GM19043 (cell line): ENCODE data around the gene DNAJB9.
A peak's percentile ranks its signal among the peaks of the same experiment; 100 is the strongest.

Experiments
- ATAC-seq: cut with Tn5 transposase; IDR thresholded peaks from one replicate; pipeline ENCODE4 v1.9.1; 2021; ENCODE audit warnings: low read depth; ENCODE audit not compliant: unreplicated experiment

The DNAJB9 gene

DNA sequence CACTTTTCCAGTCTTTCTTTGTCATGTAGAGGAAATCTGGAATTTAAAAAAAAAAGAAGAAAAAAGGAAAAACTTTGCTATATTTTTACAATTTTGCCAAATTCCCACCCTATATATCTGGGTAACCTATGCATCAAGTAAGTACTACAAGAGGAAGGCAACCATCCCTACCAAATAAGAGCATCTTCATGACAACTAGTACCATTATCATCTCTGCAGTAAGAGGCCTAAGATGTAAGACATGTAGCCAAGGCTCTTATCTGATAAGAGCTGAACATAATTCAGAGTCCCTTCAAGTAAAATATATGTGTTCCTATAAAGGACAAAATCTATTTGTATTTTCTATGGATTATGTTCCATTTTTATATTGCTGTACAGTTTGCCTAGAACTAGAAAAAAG lies 3.7 kb upstream of the DNAJB9 start:
- ATAC-seq = no peak

DNA sequence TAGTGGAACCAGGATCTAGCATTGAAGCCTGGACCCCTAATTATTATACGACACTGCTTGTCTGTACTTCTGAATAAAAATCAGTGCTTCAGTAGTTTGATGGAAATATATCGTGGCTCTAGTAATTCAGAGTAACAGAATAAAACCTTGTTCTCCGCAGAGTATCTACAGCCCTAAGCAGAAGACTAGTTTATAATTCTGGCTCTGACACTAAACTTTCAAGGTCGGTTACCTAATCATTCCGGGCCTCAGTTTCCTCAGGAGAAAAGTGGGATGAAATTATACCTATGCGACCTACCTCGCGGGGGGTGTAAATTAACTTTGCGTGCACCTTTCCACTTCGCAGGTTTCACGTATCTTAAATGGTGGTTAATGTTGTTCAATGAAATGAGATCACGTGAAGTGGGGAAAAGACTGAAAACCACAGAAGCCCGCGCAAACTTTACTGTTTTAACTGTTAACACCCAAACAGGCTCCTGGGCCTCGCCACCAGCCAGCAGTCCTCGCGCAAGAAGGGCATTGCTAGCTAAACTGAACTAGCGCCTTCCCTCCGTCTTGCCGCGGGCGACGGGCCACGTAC lies 783 bp upstream of the DNAJB9 start:
- no peak for ATAC-seq

DNA sequence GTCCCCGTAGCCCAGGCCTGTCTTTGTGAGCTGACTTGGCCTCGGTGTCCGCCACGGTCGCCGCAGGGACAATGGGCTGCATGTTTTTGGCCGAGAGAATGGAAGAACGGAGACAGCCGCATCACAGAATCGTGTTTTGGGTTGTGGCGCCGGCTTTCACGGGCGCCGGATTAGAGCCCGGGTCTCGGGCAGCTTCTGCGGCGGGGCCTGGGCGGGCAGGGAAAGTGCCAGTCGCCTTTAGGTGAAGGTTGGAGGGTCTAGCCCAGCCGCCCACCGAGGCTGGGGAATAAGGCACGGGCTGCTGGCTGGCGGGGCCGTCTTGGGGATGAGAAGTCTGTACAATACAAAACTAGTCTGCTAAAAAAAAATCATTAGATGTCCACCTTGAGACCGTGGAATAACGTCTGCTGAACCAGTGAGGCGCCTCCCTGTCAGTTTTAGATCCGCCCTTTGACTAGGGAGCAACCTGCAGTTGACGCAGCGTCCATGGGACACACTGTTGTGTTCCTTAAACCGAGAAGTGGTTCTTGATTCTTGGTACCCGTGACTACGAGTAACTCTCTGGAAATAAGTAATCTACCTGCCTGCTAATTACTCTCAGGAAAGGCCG lies 577 bp downstream of the DNAJB9 start:
- ATAC-seq = peak; percentile 25

DNA sequence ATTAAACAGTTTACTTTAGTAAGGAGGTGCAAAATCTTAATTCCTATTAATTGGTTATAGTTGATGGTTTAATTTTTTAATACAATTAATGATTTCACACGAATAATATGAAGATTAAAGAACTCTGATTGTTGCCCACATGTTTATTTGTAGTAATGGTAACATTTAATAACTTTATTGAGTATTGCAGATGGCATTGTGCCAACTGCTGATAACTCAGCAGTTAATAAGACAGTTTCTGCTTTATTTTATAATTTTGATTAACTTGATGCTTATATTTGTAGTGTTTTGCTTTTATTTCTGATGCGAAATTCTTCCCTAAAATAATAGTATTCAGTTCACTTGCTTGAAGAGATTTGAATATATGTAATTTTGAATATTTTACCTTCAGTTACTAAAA lies 2.8 kb downstream of the DNAJB9 start:
- ATAC-seq = no peak

DNA sequence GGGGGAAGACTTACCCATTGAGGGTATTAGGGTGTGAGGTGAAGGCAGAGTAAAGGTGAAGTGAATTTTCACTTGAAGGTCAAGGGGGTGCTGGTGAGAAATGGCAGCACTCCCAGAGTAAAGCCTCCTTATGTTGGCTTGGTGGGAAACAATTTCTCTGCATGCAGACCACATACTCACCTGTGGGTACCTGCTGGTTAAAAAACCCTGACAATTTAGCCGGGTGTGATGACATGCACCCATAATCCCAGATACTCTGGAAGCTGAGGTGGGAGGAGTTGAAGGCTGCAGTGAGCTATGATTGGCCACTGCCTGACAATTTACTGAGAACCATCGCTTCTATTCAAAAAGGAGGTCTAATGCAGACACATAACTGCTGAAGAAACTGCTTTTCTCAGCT lies 5.5 kb downstream of the DNAJB9 start:
- ATAC-seq = no peak

DNA sequence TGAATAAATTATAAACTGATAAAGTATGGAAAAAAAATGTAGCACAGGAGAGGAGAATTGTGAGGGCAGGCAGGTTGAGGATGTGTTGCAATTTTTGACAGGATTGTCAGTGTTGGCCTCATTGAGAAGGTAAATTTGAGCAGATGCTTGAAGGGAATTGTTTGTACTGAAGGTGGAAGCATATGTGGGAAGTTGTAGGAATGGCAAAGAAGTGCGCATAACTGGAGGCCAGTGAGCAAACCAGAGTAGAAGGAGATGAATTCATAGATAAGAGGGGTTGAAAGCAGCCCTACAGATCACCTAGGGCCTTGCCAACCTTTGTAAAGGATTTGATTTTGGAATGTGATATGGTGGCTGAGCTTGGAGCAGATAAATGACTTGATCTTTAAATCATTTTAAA lies 6.4 kb downstream of the DNAJB9 start:
- no peak for ATAC-seq

DNA sequence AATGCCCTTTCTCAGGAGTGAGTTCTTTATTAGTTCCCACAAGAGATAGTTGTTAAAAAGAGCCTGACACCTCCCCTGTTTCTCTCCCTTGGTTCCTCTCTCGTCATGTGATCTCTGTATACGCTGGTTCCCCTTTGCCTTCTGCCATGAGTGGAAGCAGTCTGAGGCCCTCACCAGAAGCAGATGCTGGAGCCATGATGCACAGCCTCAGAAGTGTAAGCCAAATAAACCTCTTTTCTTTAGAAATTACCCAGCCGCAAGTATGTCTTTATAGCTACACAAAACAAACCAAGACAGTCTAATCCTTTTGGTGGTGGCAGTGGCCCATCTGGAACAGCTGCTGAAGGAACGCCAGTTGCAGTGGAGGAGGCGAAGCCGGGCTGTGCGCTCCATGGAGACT lies 9.3 kb downstream of the DNAJB9 start:
- ATAC-seq = no peak

DNA sequence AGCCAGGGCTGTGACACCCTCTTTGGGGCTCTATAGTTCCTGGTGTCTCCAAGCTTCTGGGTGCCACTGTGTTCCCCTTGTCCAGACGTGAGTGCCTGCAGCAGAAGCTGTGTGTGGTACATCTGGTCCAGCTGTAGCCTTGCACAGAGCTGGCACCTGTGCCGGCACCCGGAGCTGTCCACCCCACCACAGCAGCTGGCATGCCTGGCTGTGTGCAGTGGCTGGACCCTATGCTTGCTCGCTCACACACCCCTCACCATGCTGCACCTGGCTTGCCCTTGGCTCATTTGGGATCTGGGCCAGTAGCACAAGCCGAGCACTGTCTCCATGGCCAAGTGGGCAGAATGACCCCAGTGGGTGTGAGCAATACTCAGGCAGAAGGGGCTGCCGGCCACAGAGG lies 10.6 kb downstream of the DNAJB9 start:
- ATAC-seq = no peak

DNA sequence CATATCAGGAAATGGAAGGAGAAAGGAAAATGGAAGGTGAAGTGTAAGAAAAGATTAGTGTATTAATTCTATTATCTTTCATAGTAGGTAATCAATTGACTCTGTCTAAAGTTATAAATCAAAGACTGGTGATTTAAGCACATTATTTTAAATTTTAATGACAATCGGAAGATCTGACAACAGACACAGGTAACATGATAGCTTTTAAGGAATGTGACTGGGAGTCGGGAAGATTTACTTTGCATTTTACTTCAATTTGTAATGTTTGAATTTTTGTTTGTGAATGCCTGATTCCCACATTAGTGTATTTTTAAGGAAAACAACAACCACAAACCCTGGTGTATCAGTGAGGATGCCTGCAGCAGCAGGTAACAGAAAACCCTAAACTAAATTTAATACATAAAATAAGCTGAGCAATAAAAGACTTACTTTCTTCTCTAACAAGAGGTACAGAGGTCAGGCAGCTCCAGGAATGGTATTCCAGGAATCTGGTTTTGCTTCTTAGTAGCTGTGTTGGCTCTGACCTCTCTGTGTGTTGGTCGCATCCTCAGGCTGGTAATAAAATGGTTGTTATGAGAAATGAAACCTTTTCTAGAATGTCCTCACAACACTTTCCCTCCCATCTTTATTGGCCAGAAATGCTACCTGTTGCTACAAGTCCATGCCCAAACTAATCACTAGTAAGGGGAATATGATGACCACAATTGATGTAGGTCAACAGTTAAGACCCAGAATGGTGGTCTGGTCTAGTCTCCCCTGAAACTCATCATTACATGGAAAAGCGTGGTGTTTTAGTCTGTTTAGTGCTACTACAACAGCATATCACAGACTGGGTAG lies 12.2 kb downstream of the DNAJB9 start:
- no peak for ATAC-seq

DNA sequence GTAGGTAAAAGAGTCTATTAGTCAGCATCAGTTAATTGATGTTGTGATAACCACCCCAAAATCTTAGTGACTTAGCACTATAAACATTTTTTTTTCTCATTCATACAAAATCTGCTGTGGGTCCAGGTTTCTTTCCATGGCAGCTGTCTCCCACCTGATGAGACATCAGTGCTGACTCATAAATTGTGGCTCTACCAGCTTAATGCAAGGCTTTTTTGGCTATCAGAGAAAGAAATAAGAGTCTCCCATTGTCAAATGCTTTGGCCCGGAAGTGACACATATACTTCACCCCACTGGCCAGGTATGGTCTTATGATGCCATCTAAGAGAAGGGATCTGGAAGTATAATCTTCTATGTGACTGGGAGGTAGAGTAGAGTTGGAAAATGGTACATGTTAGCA lies 14.5 kb downstream of the DNAJB9 start:
- ATAC-seq = no peak

DNA sequence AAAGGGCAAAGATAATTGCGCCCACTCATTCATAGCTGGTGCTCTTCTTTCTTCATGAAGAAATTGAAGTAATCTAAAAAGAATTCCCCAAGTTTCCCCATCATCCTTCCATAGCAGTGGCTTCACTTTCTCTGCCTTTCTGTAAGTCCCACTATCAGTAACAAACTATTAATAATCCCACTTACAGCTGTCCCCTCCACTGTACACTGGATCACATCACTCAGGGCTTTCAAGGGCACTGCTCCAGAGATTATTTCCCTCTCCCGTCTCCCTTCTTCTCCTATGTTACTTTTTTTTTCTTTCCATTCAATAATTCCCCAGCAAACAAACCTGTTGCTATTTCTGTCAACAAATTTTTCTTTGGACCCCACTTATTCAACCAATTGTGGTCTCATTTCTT lies 16.2 kb downstream of the DNAJB9 start:
- no peak for ATAC-seq

DNA sequence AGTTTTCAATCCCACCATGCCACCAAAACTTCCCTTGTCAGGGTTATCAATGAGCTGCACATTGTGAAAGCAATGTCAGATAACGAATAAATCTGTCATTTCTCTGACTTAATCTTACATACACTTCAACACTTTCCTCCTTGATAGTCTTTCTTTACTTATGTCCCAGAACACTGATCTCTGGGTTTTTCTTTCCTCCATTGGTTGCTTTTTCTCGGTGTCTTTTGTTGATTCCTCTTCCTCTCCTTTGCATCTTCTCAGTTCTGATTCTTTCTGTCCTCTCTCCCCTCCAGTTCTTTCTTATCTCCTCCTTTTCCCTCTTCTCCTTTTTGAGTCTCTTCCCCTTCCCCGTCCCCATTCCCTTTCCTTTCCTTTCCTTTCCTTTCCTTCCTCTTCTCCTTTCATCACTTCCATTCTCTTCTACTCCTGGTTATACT lies 16.6 kb downstream of the DNAJB9 start:
- no peak for ATAC-seq

DNA sequence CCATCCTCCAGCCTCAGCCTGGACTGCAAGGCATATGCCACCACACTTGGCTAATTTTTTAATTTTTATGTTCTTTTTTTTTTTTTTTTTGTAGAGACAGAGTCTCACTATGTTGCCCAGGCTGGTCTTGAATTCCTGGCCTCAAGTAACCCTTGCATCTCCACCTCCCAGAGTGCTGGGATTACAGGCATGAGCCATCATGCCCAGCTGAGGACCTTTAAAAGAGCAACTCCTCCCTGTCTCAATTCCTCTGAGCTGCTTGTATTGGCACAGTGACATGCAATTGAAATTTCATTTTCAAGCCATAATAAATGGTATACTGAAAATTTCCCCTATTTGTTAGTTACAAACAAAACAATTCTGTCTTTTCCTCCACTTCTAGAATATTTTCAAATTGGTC lies 19.5 kb downstream of the DNAJB9 start:
- no peak for ATAC-seq

DNA sequence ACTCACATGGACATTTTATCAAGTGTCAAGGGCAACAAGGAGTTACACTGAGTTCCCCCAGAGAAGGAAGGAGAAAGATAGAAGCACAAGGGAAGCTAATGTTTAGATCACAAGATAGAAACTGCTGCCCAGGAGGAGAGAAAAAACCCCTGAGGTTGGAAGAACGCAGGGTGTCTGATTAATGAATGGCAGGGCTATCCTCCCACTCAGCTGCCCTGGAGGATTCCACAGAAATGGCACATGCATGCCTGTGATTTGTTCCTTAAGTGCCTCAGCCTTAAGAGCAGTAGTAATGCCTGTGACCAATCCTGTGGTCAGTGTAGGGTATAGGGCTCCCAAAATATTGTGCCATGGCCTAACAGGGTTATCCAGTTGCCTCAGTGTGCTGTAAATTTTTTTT lies 20.2 kb downstream of the DNAJB9 start:
- ATAC-seq = no peak

DNA sequence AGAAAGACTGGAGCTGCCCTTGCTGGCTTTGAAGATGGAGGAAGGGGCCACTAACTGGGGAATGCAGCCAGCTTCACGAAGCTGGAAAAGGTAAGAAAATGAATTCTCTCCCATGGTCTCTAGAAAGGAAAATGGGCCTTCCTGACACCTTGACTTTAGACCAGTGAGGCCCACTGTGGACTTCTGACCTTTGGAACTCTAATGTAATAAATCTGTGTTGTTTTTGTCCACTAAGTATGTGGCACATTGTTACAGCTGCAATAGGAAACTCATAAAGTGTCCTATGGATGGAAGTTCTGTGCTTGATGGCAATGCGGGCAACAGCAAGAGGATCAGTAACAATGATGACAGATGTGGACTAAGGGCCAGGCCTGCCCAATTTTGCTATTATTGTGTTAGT lies 20.9 kb downstream of the DNAJB9 start:
- ATAC-seq = no peak

DNA sequence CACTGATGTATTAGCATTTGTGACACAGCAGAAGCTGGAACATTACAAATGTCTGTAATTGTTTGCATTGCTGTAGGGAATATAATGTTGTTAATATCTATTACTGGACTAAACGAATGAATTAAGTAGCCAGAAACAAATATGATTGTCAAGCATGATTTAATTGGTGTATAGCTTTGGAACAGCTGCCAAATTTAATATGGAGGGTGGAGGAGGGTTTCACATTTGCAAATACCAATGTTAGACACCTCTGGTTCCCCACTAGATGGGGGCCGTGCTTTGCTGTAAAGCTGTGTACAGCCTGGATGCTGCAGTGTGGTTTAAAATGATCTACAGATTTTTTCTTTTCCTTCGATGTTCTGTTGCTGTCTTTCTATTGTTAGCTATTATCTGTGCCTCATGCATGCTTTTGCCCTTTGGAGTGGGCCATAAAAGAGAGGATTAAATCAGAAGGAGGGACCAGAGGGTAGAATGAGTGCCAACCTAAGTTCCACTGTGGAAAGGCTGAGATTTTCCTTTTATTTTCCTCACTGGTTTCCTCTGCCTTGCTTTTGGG lies 23.1 kb downstream of the DNAJB9 start:
- ATAC-seq = no peak

DNA sequence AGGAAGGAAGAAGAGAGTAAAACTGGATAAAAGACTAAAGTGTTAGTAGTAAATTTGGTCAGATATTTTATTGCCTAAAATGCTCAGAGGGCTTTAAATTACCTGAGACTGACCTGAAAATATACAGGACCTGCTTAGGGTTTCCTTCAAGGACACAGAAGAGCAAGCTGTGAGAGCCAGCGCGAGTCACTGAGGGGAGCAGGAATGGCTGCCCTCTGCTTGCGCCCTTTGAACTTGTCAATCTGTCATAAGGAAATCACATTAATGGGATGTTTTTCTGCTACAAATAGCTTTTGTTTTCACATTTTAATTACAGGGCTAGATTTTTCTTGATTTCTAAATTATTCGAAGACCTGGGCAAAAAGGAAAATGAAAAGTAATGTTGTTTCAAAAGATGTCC lies 26.9 kb downstream of the DNAJB9 start:
- no peak for ATAC-seq

DNA sequence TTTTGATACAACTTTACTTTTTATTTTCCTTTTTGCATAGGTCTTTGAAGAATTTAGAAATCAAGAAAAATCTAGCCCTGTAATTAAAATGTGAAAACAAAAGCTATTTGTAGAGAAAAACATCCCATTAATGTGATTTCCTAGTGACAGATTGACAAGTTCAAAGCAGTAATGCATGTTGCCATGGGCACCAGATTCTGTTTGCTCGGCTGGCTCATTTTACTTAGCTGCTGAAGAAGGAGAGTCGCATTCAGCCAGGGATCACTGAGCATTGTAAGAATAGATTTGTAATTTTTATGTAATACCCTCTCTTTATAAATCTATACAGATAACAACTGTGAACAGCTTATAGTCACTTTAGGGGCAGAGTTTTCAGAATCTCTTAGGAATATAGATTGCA lies 28.5 kb downstream of the DNAJB9 start:
- ATAC-seq = no peak

DNA sequence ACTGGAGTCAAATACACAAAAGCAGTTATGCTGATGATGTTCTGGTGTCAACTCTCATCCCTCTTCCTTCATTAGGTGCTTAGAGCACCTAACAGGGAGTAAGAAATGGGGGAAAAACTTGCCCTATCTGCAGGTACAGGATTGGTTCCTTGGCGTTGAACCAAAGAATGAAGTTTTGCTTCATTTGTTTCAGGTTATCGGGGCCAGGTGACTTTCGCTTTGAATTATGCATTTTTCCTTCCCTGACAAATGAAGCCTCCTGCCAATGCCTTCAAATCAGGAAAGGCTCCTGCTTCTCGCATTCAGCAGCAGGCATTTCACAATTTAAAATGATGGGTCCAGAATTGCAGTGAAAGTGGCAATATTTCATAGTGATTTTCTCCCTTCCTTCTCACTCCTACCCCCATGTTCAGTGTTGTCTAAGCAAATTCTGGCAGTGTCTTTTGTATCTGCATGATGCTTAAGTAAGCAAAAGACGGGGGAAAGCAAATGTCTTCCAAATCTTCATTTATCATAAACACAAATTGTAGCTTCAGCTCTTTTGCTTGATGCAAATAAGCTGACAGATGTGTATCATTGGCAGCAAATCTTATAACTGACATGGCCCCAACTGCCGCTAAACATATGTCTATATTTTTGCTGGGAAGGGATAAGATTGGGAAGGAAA lies 29.4 kb downstream of the DNAJB9 start:
- no peak for ATAC-seq

DNA sequence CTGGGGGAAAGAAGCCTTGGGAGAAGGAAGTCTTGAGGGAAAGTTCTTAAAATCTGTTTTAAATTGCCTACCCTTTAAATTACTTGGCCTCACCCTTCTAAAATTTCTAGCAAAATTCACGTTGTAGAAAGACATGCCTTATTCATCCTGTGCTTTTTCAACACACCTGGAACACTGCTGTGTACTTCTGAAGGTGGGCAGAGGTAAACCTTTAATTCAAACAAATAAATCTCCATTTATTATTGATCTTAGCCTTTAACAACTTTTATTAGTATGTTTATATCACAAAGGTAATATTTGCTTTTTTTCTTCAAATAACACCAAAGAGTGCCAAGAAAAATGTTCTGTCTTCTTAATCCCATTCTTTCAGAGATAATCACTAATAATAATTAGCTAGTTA lies 30.7 kb downstream of the DNAJB9 start:
- ATAC-seq = no peak

DNA sequence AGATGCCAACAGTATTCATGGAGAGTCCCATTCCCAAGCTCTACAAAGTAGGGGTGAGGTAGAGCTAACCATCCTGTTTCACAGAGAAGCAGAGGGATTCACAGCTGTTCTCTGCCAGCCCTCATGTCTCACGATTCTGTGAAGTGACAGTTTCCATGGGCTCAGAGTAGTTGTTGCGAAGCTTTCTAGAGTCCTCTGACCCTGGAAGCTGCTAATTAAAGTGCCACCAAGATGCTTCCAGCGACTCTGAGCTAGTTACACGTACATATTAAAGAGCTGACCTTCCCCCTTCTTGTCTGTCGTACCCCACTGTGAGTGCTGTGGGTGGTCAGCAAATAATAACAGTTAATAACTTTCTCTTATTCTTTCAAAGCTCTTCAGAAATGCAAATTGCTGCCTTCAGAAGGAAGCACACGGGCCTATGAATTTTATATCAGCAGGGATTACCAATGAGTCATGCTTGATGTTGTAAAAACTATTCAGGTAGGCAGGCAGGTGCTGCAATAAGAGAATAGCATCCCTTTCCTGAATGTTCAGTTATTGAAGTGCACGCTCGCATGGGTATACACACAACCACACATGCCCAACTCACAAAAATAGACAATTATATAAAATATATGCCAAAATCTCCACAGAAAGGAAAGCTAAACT lies 34.1 kb downstream of the DNAJB9 start:
- ATAC-seq = no peak
